Measurements from ENCODE around the gene NAP1L1.
A peak's percentile ranks its signal among the peaks of the same experiment; 100 is the strongest.

Gene NAP1L1

DNA sequence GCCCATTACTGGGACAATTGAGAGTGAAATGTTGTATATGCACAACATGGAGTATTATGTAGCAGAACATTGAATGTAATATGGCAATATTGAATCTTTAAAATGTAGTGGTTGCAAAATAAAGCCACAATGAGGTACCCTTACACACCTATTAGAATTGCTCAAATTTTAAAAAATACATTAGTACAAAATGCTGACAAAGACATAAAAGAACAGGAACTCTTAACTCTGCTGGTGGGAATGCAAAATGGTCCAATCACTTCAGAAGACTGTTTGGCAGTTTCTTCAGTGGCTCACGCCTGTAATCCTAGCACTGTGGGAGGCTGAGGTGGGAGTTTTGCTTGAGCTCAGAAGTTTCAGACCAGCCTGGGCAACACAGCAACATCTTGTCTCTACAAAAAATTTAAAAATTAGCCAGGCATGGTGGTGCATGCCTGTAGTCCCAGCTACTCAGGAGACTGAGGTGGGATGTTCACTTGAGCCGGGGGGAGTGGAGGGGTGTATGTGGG lies 6.8 kb upstream of the NAP1L1 start:
- Mint-ChIP-seq H3K36me3 (ENCODE audit: low read depth) (no peaks in the 10 kb centered on the region), H3K9me3 (no peaks in the 10 kb centered on the region), H3K27me3 (ENCODE audit: low read depth) (no peaks in the 10 kb centered on the region), H3K4me1 (no peaks in the 10 kb centered on the region), H3K4me3 (no peak overlapping the region), H3K27ac (peak overlapping the region in 1 of 3 experiments; percentile 38)
- TF ChIP-seq CTCF (IDR thresholded peaks at IDR 0.05; ENCODE audit: unreplicated experiment in 3 of 3): no peak

DNA sequence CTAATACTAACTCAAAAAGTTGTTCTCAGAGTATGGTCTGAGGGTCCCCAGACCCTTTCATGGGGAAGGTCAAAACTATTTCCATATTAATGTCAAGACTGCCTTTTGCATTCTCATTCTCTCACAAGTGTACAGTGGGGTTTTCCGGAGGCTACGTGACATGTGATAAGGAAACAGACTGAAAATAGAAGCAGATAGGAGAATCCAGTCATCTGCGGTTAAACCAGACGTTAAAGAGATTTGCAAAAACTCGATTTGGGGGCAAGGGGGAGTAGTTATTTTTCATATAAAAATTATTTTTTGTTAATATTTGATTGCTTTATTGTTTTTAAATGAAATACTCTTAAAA lies 1.0 kb upstream of the NAP1L1 start:
- H3K27ac Mint-ChIP-seq: peak overlapping the region; percentile 99 to 100 (median 99)
- peaks cover 15% of the 10 kb centered on the region for H3K36me3 Mint-ChIP-seq (ENCODE audit: low read depth)
- H3K4me1 Mint-ChIP-seq: peaks cover 33% of the 10 kb centered on the region
- peak overlapping the region; percentile 98 to 99 (median 99) for H3K4me3 Mint-ChIP-seq
- no peak for TF ChIP-seq CTCF (IDR thresholded peaks at IDR 0.05; ENCODE audit: unreplicated experiment in 3 of 3)
- H3K9me3 Mint-ChIP-seq: peaks cover 5% of the 10 kb centered on the region
- peaks cover 4% of the 10 kb centered on the region for H3K27me3 Mint-ChIP-seq (ENCODE audit: low read depth)

- H3K4me1 Mint-ChIP-seq: peaks cover 33% of the 10 kb centered on the region
- H3K4me3 Mint-ChIP-seq: peak overlapping the region; percentile 98 to 99 (median 99)
- TF ChIP-seq CTCF (IDR thresholded peaks at IDR 0.05; ENCODE audit: unreplicated experiment in 3 of 3): peak in 2 of 3 experiments; percentile 20 to 30
- peaks cover 4% of the 10 kb centered on the region for H3K27me3 Mint-ChIP-seq (ENCODE audit: low read depth)
- H3K36me3 Mint-ChIP-seq (ENCODE audit: low read depth): peaks cover 19% of the 10 kb centered on the region
- peaks cover 8% of the 10 kb centered on the region for H3K9me3 Mint-ChIP-seq
- peak overlapping the region; percentile 99 to 100 (median 99) for H3K27ac Mint-ChIP-seq
Measured at GRCh38 chr12:76084863-76085519, 506 bp upstream of the NAP1L1 start.

DNA sequence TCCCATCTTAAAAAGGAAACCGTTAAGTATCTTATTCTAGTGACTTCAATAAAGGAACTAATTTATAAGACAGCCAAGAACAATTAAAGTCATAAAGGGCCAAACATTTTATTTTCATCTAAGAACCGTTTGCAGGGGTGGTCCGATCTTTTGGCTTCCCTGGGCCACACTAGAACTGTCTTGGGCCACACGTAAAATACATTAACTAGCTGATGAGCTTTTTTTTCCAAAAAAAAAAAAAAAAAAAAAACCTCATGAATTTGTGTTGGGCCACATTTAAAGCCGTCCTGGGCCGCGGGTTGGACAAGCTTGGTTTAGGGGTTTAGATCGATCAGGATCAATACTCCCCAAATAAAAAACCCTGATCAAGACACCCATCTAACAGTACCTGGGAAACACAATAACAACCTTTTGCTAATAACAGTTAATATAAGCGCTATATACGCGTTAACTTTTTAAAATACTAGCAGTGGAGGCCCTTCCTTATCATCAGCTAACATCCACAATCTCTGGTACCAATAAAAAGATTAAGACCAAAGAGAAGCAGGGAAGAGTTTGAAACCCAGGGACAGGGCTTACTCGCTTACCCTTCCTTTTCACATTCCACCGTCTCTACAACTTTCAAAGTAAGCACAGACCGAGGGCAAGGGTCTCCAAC lies 1.1 kb downstream of the NAP1L1 start:
- H3K9me3 Mint-ChIP-seq: peaks cover 20% of the 10 kb centered on the region
- H3K36me3 Mint-ChIP-seq (ENCODE audit: low read depth): peaks cover 35% of the 10 kb centered on the region
- H3K4me1 Mint-ChIP-seq: peaks cover 33% of the 10 kb centered on the region
- no peak for TF ChIP-seq CTCF (IDR thresholded peaks at IDR 0.05; ENCODE audit: unreplicated experiment in 3 of 3)
- H3K27ac Mint-ChIP-seq: peak overlapping the region; percentile 93 to 97 (median 94)
- peaks cover 4% of the 10 kb centered on the region for H3K27me3 Mint-ChIP-seq (ENCODE audit: low read depth)
- peak overlapping the region; percentile 98 to 99 (median 99) for H3K4me3 Mint-ChIP-seq

DNA sequence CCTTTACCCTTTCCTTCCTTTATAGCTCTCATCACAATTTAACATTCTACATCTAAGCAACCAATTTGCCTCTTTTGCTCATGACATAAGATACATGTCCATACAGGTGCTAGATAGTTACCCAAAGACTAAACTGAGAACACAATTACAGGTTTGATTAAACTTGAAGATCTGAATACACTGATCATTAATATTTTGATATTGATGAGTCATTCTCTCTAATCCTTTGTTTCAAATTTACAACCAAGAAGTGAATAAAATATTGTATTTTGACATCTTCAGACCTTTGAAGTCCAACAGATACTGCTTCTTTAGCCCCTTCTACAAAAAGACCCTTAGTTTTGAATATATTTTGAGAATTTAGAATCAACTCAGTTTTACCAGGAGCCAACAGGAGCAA lies 2.6 kb downstream of the NAP1L1 start:
- H3K36me3 Mint-ChIP-seq (ENCODE audit: low read depth): peaks cover 44% of the 10 kb centered on the region
- H3K27ac Mint-ChIP-seq: no peak overlapping the region
- H3K4me3 Mint-ChIP-seq: peak overlapping the region; percentile 19 to 42 (median 40)
- H3K9me3 Mint-ChIP-seq: peaks cover 22% of the 10 kb centered on the region
- no peak for TF ChIP-seq CTCF (IDR thresholded peaks at IDR 0.05; ENCODE audit: unreplicated experiment in 3 of 3)
- H3K27me3 Mint-ChIP-seq (ENCODE audit: low read depth): peaks cover 4% of the 10 kb centered on the region
- peaks cover 33% of the 10 kb centered on the region for H3K4me1 Mint-ChIP-seq
